Activated CD4-positive, alpha-beta T cell treated with anti-CD3 and anti-CD28 coated beads, Interleukin-2, Interleukin-4, amounts not matched to agents 100 ng/mL and 50 ng/mL, durations not matched to agents 16 hours and 8 hours (primary cell): ENCODE results near the gene GOLGA8M.
"Not testable (repeated sequence)": the region's sequence is repeated elsewhere in the genome, so short reads cannot be mapped to it uniquely, and the experiment has no call there.

Experiments used
- DNase-seq: peaks from one replicate; pipeline ENCODE4 v3.0.0-alpha.2; 2020; ENCODE audit warnings: low spot score

Gene GOLGA8M

DNA sequence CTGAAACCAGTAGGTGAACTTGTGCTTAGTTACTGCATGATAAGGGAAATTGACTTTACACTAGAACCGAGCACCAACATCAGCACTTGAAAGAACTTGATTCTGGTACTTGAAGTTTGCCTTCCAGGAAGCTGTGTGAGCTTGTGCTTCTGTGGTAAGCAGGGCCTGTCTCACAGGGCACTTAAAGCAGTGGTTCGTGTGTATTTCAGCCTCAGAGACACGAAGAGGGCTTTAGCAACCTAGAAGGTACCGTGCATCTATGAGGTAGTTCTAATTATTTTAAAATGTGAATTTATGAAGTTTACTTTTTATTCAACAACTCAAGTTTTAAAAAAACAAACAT, 56.2 kb downstream of the GOLGA8M start:
- not testable (repeated sequence) for DNase-seq

DNA sequence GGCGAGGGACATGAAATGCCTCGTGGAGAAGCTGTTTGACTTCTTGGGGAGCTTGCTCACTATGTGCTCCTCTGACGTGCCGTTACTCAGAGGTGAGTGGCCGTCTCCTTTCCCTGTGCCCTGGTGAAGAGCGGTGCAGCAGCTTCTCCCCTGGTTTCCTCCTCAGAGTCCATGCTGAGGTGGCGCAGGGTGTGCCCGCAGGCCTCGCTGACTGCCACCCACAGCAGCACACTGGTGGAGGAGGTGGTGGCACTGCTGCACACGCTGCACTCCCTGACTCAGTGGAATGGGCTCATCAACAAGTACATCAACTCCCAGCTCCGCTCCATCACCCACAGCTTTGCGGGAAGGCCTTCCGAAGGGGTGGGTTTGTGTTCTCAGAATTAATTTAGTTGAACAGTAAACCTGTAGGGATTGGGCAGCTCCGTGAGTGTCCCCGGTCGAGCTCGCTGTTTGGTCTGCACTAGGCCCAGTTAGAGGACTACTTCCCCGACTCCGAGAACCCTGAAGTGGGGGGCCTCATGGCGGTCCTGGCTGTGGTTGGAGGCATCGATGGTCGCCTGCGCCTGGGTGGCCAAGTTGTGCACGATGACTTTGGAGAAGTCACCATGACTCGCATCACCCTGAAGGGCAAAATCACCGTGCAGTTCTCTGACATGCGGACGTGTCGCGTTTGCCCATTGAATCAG, 56.7 kb downstream of the GOLGA8M start:
- not testable (repeated sequence) for DNase-seq

DNA sequence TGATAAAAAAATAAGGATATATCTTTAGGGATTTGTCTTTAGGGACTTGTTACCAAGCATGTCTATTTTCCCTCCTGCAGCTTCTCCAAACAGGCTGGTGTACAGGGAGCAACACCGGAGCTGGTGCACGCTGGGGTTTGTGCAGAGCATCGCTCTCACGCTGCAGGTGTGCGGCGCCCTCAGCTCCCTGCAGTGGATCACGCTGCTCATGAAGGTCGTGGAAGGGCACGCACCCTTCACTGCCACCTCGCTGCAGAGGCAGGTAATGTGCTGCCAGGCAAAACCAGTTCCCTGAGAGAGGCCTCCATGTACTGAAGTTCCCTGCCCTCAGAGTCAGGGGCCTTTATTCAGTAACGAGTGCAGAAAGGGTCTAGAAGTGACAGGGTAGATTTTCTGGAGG, 58.0 kb downstream of the GOLGA8M start:
- not testable (repeated sequence) for DNase-seq

DNA sequence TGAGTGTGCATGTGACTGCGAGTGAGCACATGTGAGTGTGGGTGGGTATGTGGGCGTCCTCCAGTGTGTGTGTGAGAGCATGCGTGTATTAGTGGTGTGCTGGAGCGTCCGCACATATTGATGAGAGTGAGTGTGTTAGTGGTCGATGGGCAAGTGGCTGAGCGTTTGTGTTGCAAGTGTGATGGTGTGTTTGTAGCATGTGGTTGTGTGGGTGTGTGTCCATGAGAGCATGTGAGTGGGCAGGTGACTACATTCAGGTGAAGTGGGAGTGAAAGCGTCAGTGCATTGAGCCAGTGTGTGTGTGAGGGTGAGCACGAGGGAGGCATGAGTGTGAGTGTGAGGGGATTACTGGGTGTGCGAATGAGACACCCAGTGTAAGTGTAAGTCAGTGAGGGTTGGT, 59.7 kb downstream of the GOLGA8M start:
- DNase-seq = not testable (repeated sequence)
